Measurements from ENCODE around the gene PDE10A.

Gene PDE10A

GRCh38 chr6:165301372-165302246 is 361.4 kb downstream of the PDE10A start:
- Histone ChIP-seq H3K27me3 (ENCODE audit: insufficient read depth, low read length) (no peaks in the 10 kb centered on the region), H3K9me3 (ENCODE audit: insufficient read depth, low read depth, low read length) (no peaks in the 10 kb centered on the region), H3K4me1 (ENCODE audit: insufficient read depth, low read length) (peaks cover 3% of the 10 kb centered on the region; the same call in 1 of the 2 replicates), H3K27ac (ENCODE audit: low read length) (no peak overlapping the region), H3K36me3 (ENCODE audit: insufficient read depth, low read depth, low read length) (no peaks in the 10 kb centered on the region), H3K9ac (ENCODE audit: low read depth, low read length) (no peak overlapping the region), H3K4me3 (ENCODE audit: low read length) (no peak overlapping the region)

- H3K9me3 ChIP-seq (ENCODE audit: insufficient read depth, low read depth, low read length), result no peaks in the 10 kb centered on the region
- H3K4me1 ChIP-seq (ENCODE audit: insufficient read depth, low read length), result peaks cover 3% of the 10 kb centered on the region; the same call in 1 of the 2 replicates
- no peak overlapping the region for H3K27ac ChIP-seq (ENCODE audit: low read length)
- no peaks in the 10 kb centered on the region for H3K36me3 ChIP-seq (ENCODE audit: insufficient read depth, low read depth, low read length)
- H3K4me3 ChIP-seq (ENCODE audit: low read length), result no peak overlapping the region
- no peak overlapping the region for H3K9ac ChIP-seq (ENCODE audit: low read depth, low read length)
- no peaks in the 10 kb centered on the region for H3K27me3 ChIP-seq (ENCODE audit: insufficient read depth, low read length)
Observed at GRCh38 chr6:165300422-165300936, 362.6 kb downstream of the PDE10A start.

- Histone ChIP-seq H3K4me3 (ENCODE audit: low read length) (no peak overlapping the region), H3K9ac (ENCODE audit: low read depth, low read length) (no peak overlapping the region), H3K36me3 (ENCODE audit: insufficient read depth, low read depth, low read length) (no peaks in the 10 kb centered on the region), H3K27ac (ENCODE audit: low read length) (no peak overlapping the region), H3K27me3 (ENCODE audit: insufficient read depth, low read length) (no peaks in the 10 kb centered on the region), H3K4me1 (ENCODE audit: insufficient read depth, low read length) (peaks cover 3% of the 10 kb centered on the region; the same call in 1 of the 2 replicates), H3K9me3 (ENCODE audit: insufficient read depth, low read depth, low read length) (no peaks in the 10 kb centered on the region)
Observed at GRCh38 chr6:165298875-165299274, 364.2 kb downstream of the PDE10A start.

- Histone ChIP-seq H3K4me1 (ENCODE audit: insufficient read depth, low read length) (peaks cover 3% of the 10 kb centered on the region; the same call in 1 of the 2 replicates), H3K27ac (ENCODE audit: low read length) (no peak overlapping the region), H3K36me3 (ENCODE audit: insufficient read depth, low read depth, low read length) (no peaks in the 10 kb centered on the region), H3K27me3 (ENCODE audit: insufficient read depth, low read length) (no peaks in the 10 kb centered on the region), H3K9me3 (ENCODE audit: insufficient read depth, low read depth, low read length) (no peaks in the 10 kb centered on the region), H3K9ac (ENCODE audit: low read depth, low read length) (no peak overlapping the region), H3K4me3 (ENCODE audit: low read length) (no peak overlapping the region)
Observed at GRCh38 chr6:165298402-165298801, 364.6 kb downstream of the PDE10A start.

- H3K9me3 ChIP-seq (ENCODE audit: insufficient read depth, low read depth, low read length), result no peaks in the 10 kb centered on the region
Observed at GRCh38 chr6:165292657-165293056, 370.4 kb downstream of the PDE10A start.

More at GRCh38 chr6:165292657-165293056, 370.4 kb downstream of the PDE10A start:
- Histone ChIP-seq H3K9ac (ENCODE audit: low read depth, low read length) (no peak overlapping the region), H3K27ac (ENCODE audit: low read length) (no peak overlapping the region), H3K4me1 (ENCODE audit: insufficient read depth, low read length) (no peaks in the 10 kb centered on the region), H3K4me3 (ENCODE audit: low read length) (no peak overlapping the region), H3K36me3 (ENCODE audit: insufficient read depth, low read depth, low read length) (no peaks in the 10 kb centered on the region), H3K27me3 (ENCODE audit: insufficient read depth, low read length) (no peaks in the 10 kb centered on the region)

All from iPS-20b (cell line).